GM10248 (cell line): ENCODE data around the gene TMEFF2.

Experiments
- CTCF ChIA-PET: fragments of 300-600 bp; sonication (Branson Sonifier 250); formaldehyde crosslinking; extraction: SDS; loops from one replicate; lab custom pipeline; 2021; ENCODE audit warnings: antibody characterized with exemption; lab: Yijun Ruan, JAX
- POLR2A ChIA-PET: fragments of 350-650 bp; sonication (Branson Sonifier 250); formaldehyde crosslinking; extraction: SDS; loops from one replicate; lab custom pipeline; 2020; ENCODE audit warnings: antibody characterized with exemption; lab: Yijun Ruan, JAX
- DNase-seq: peaks from one replicate; pipeline ENCODE4 v3.0.0; 2012; ENCODE audit errors: extremely low spot score
- TF ChIP-seq, protein P1 (sequence below): IDR thresholded peaks from 2 replicates; pipeline ENCODE4 v1.5.1; 2012; ENCODE audit warnings: mild to moderate bottlenecking, low read depth; ENCODE audit errors: extremely low read depth, missing control alignments, control extremely low read depth

TMEFF2 gene

DNA sequence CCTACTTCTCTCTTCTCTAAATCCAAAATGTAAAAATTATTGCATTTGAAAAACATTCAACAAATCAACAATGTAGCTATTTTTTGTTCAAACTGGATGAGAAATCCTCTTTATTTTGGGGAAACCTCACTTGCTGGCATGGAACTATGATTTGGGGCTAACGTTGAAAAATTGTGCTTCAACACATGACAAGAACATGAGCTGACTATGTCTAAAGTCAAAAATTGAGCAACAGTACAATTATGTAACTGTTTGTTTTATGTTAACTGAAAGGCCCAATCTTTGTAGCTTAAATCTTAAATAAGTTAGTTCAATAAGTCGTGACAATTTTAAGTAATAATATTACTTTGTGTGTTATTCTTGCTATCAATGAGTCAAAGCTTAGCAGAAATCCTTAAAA, 67.3 kb downstream of the TMEFF2 start:
- ChIA-PET CTCF (interaction anchor here (0.8 to 1.9 kb wide), 3 partner anchors 11 to 35 kb away, joined by 3 to 5 read pairs (median 3); no protein-coding TSS in a partner anchor), POLR2A (no interaction called here)
- TF ChIP-seq, protein P1, sequence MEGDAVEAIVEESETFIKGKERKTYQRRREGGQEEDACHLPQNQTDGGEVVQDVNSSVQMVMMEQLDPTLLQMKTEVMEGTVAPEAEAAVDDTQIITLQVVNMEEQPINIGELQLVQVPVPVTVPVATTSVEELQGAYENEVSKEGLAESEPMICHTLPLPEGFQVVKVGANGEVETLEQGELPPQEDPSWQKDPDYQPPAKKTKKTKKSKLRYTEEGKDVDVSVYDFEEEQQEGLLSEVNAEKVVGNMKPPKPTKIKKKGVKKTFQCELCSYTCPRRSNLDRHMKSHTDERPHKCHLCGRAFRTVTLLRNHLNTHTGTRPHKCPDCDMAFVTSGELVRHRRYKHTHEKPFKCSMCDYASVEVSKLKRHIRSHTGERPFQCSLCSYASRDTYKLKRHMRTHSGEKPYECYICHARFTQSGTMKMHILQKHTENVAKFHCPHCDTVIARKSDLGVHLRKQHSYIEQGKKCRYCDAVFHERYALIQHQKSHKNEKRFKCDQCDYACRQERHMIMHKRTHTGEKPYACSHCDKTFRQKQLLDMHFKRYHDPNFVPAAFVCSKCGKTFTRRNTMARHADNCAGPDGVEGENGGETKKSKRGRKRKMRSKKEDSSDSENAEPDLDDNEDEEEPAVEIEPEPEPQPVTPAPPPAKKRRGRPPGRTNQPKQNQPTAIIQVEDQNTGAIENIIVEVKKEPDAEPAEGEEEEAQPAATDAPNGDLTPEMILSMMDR: no peak
- DNase-seq: no peak

DNA sequence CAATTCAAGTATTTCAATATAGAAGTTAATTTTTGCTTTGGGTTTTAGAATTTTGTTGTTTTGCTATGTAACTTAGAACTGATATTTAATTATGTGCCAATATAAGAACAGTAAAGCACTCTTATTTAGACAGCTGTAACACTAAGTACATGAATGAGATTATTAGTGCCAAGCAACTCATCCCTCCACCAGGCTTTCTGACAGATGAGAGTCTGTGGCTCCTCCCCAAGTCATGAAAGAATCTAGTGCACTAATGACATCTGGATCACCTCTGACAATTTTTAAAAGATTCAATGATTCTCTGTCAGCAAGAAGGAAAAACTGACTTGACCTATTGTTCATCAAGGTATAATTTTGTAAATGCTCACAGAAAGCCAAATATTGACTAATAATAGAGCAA, 67.8 kb downstream of the TMEFF2 start:
- POLR2A ChIA-PET: no interaction called here
- TF ChIP-seq, protein P1: no peak
- CTCF ChIA-PET: interaction anchor here (1.9 kb wide), 1 partner anchor 36 kb away, joined by 5 read pairs; no protein-coding TSS in a partner anchor
- DNase-seq: no peak

DNA sequence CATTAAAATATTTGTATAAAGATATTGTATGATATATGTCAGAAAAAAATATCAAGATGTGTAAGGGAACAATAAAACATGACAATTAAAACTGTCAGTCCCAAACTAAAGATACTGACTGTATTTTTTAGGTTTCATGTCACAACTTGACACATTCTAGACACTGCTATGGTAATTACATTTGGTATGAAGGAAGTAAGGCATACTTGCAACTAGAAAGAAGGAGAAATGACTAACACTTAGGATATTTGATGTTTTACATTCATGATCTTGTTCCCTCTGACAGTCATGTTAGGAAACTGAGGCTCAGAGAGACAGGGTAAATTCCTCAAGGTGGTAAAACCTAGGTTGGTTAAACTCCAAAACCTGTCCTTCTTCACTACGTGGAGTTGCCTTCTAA, 68.3 kb downstream of the TMEFF2 start:
- ChIA-PET POLR2A (no interaction called here), CTCF (no interaction called here)
- TF ChIP-seq, protein P1: no peak

DNA sequence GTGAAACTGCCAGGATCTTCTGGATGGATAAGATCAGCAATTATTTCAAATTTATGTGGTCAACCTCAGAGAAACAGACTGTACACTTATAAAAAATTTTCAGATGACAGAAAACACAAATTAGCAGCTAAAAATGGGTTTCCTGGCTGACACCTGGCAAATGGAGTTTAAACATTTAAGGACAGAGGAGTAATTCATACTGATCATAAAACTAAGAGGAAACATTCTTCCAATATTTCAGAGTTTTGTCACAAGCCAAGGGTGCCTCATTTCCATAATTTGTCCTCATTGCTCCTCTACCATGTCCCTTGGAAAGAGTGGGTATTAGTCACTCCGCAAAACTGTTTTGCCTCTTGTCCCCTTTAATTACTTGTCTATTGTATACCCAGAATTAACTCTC, 70.2 kb downstream of the TMEFF2 start:
- CTCF ChIA-PET: interaction anchor here (1.1 kb wide), 1 partner anchor 38 kb away, joined by 3 read pairs; no protein-coding TSS in a partner anchor
- no peak for DNase-seq
- TF ChIP-seq, protein P1: no peak
- POLR2A ChIA-PET: no interaction called here

More for the DNA sequence above, 68.3 kb downstream of the TMEFF2 start:
- no peak for DNase-seq

DNA sequence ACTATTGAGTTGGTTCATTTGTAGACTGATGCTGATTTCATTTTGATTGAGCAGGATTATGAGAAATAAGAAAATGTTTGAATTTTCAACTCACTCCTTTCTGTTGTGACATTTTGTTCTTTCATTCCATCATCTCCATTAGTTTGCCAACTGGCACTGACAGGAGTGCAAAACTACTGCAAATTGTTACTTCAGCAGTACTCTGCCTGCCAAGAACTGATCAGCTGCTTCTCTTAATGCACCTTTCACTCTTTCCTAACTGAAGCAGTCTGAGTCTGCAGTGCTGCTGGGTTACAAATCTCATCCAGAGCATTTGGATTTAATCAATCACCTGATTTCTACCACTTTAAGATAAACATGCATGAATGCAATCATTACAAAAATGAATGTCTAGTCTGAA, 70.9 kb downstream of the TMEFF2 start:
- TF ChIP-seq, protein P1: no peak
- POLR2A ChIA-PET: no interaction called here
- CTCF ChIA-PET: no interaction called here
- no peak for DNase-seq

DNA sequence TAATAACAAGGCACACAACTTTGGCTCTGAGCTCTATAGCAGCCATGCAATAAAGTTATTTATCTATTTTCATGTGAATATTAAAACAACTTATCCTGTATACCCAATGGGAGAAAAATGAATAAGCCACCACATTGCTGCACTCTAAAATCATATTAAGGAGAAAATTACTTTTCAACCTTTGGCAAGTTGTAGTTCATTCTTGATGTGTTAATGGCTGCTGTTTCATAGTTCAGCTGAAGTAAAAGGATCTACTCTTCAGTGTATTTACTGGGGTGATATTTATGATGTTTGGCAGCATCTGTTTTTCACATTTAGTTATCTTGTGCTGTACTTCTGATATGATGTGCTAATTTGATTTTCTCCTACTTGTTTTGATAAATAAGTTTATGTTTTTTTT, 71.8 kb downstream of the TMEFF2 start:
- ChIA-PET CTCF (no interaction called here), POLR2A (no interaction called here)
- no peak for DNase-seq
- TF ChIP-seq, protein P1: no peak

DNA sequence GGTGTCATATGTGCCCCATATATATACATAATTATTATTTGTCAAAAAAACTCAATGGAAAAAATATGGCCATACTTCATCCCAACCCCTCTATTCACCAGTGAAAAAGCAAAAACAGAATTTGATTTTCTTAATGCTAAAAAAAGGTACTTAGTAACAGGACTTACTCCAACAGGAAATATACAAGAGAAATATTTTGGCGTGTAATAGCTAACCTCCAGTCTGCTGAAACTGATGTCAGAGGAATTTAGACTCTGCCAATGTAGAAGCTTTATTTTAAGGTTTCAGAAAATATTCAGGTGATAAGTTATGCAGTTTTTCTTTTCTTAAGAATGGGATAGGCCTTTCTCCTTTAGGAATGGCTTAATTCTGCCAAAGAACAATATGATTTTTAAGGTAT, 72.6 kb downstream of the TMEFF2 start:
- no peak for DNase-seq
- TF ChIP-seq, protein P1: no peak
- ChIA-PET POLR2A (no interaction called here), CTCF (interaction anchor here (0.9 kb wide), 1 partner anchor 15 kb away, joined by 3 read pairs; no protein-coding TSS in a partner anchor)
